H9 (cell line): ENCODE measurements around the gene EIF3K. TPM values are rescaled to one million over a fixed set of nuclear protein-coding genes. Genes with fewer than 3 reads are reported as not detected.

ENCODE experiments used
- DNase-seq: peaks from one replicate; pipeline ENCODE4 v3.0.0-alpha.2; 2017
- H2AFZ ChIP-seq: one replicate; pipeline ENCODE4 v1.6.1; 2013; ENCODE audit warnings: mild to moderate bottlenecking, low read length, control low read depth, moderate library complexity
- H2AK5ac ChIP-seq: 2 replicates; pipeline ENCODE4 v1.6.1; 2013; ENCODE audit warnings: low read length, control low read depth, mixed read lengths; ENCODE audit not compliant: insufficient read length
- H2BK120ac ChIP-seq: one replicate; pipeline ENCODE4 v1.6.1; 2013; ENCODE audit warnings: low read depth, mild to moderate bottlenecking, low read length, control low read depth, inconsistent platforms; ENCODE audit not compliant: poor library complexity, severe bottlenecking
- H2BK12ac ChIP-seq: 2 replicates; pipeline ENCODE4 v1.6.1; 2013; ENCODE audit warnings: low read length, control low read depth, mixed read lengths, low read depth; ENCODE audit not compliant: insufficient read length
- H2BK15ac ChIP-seq: 2 replicates; pipeline ENCODE4 v1.6.1; 2013; ENCODE audit warnings: low read depth, low read length, control low read depth
- H2BK20ac ChIP-seq: one replicate; pipeline ENCODE4 v1.6.1; 2013; ENCODE audit warnings: low read depth, mild to moderate bottlenecking, low read length, control low read depth, inconsistent platforms; ENCODE audit not compliant: poor library complexity, severe bottlenecking
- H2BK5ac ChIP-seq: 2 replicates; pipeline ENCODE4 v1.6.1; 2013; ENCODE audit warnings: low read length, control low read depth, mixed read lengths; ENCODE audit not compliant: insufficient read length
- H3K14ac ChIP-seq: 2 replicates; pipeline ENCODE4 v1.6.1; 2013; ENCODE audit warnings: low read length, control low read depth; ENCODE audit not compliant: insufficient read depth
- H3K18ac ChIP-seq: 2 replicates; pipeline ENCODE4 v1.6.1; 2013; ENCODE audit warnings: low read depth, mild to moderate bottlenecking, mixed read lengths, low read length, control low read depth; ENCODE audit not compliant: insufficient read length
- H3K23ac ChIP-seq: 2 replicates; pipeline ENCODE4 v1.6.1; 2013; ENCODE audit warnings: low read length, control low read depth, mixed read lengths, low read depth; ENCODE audit not compliant: insufficient read length
- H3K23me2 ChIP-seq: 2 replicates; pipeline ENCODE4 v1.6.1; 2013; ENCODE audit warnings: low read depth, mild to moderate bottlenecking, mixed read lengths, low read length, control low read depth; ENCODE audit not compliant: insufficient read length, poor library complexity, severe bottlenecking
- H3K27ac ChIP-seq: 2 replicates; pipeline ENCODE4 v1.5.1; 2013; ENCODE audit warnings: low read length, control low read depth, mixed read lengths, low read depth; ENCODE audit not compliant: insufficient read length
- H3K27me3 ChIP-seq: 2 replicates; pipeline ENCODE4 v1.6.1; 2013; ENCODE audit warnings: low read length, control low read depth, inconsistent platforms; ENCODE audit not compliant: insufficient read depth
- H3K4ac ChIP-seq: 2 replicates; pipeline ENCODE4 v1.6.1; 2013; ENCODE audit warnings: low read depth, mild to moderate bottlenecking, control low read depth, inconsistent platforms, low read length, moderate library complexity
- H3K4me1 ChIP-seq: 2 replicates; pipeline ENCODE4 v1.6.1; 2013; ENCODE audit warnings: low read length, control low read depth, inconsistent platforms; ENCODE audit not compliant: insufficient read depth
- H3K4me2 ChIP-seq: 2 replicates; pipeline ENCODE4 v1.6.1; 2013; ENCODE audit warnings: low read length, control low read depth, mixed read lengths; ENCODE audit not compliant: insufficient read length, insufficient read depth
- H3K56ac ChIP-seq: 2 replicates; pipeline ENCODE4 v1.6.1; 2013; ENCODE audit warnings: low read depth, mild to moderate bottlenecking, mixed read lengths, low read length, control low read depth; ENCODE audit not compliant: insufficient read length
- H3K79me1 ChIP-seq: 2 replicates; pipeline ENCODE4 v1.6.1; 2013; ENCODE audit warnings: low read depth, mild to moderate bottlenecking, moderate library complexity, low read length, control low read depth, inconsistent platforms; ENCODE audit not compliant: insufficient read depth, poor library complexity, severe bottlenecking
- H3K79me2 ChIP-seq: 2 replicates; pipeline ENCODE4 v1.6.1; 2013; ENCODE audit warnings: low read length, control low read depth, inconsistent platforms; ENCODE audit not compliant: insufficient read depth
- H3K9ac ChIP-seq: 2 replicates; pipeline ENCODE4 v1.6.1; 2013; ENCODE audit warnings: low read length, control low read depth, mixed read lengths; ENCODE audit not compliant: insufficient read length; ENCODE audit errors: extremely low read depth
- H3K9me3 ChIP-seq: one replicate; pipeline ENCODE4 v1.6.1; 2013; ENCODE audit warnings: low read depth, low read length, inconsistent platforms; ENCODE audit not compliant: control insufficient read depth
- H3T11ph ChIP-seq: one replicate; pipeline ENCODE4 v1.6.1; 2013; ENCODE audit warnings: mild to moderate bottlenecking, low read length, control low read depth, inconsistent platforms
- H4K20me1 ChIP-seq: one replicate; pipeline ENCODE4 v1.6.1; 2013; ENCODE audit not compliant: control insufficient read depth, insufficient read length, insufficient read depth
- H4K5ac ChIP-seq: 2 replicates; pipeline ENCODE4 v1.6.1; 2013; ENCODE audit warnings: low read depth, mild to moderate bottlenecking, mixed read lengths, low read length, control low read depth; ENCODE audit not compliant: insufficient read length
- H4K8ac ChIP-seq: replicated peaks from 2 replicates; pipeline ENCODE4 v1.6.1; 2013; ENCODE audit warnings: low read length, control low read depth, mixed read lengths, low read depth; ENCODE audit not compliant: insufficient read length
- H4K91ac ChIP-seq: 2 replicates; pipeline ENCODE4 v1.6.1; 2013; ENCODE audit warnings: low read depth, mild to moderate bottlenecking, moderate library complexity, mixed read lengths, low read length, control low read depth; ENCODE audit not compliant: insufficient read length
- H3K27ac Mint-ChIP-seq, 3 experiments: 2 replicates in 2 of 3; 3 replicates in 1 of 3; pipeline ENCODE4 v1.8.0; 2020 to 2021; ENCODE audit warnings: mixed read lengths in 3 of 3, mild to moderate bottlenecking in 1 of 3, moderate library complexity in 1 of 3
- H3K27me3 Mint-ChIP-seq: 2 replicates; pipeline ENCODE4 v1.8.0; 2021; ENCODE audit warnings: low read depth, mild to moderate bottlenecking, moderate library complexity, mixed read lengths
- H3K36me3 Mint-ChIP-seq, 3 experiments: 2 replicates in 2 of 3; 3 replicates in 1 of 3; pipeline ENCODE4 v1.8.0; 2020 to 2021; ENCODE audit warnings: low read depth in 3 of 3, mixed read lengths in 3 of 3; ENCODE audit not compliant: insufficient read depth in 1 of 3
- H3K4me1 Mint-ChIP-seq, 2 experiments: 2 replicates each; pipeline ENCODE4 v1.8.0; 2020; ENCODE audit warnings: mixed read lengths in 2 of 2
- H3K4me3 Mint-ChIP-seq, 2 experiments: 2 replicates in 1 of 2; 3 replicates in 1 of 2; pipeline ENCODE4 v1.8.0; 2020 to 2021; ENCODE audit warnings: mild to moderate bottlenecking in 2 of 2, mixed read lengths in 2 of 2, moderate library complexity in 1 of 2
- H3K9me3 Mint-ChIP-seq, 2 experiments: 2 replicates in 1 of 2; 3 replicates in 1 of 2; pipeline ENCODE4 v1.8.0; 2020; ENCODE audit warnings: mild to moderate bottlenecking in 2 of 2, mixed read lengths in 2 of 2, moderate library complexity in 1 of 2
- CTCF ChIP-seq: fragments of 200-600 bp; sonication (generic); conservative IDR thresholded peaks from 3 replicates; pipeline ENCODE4 v1.8.0; 2021; ENCODE audit warnings: antibody characterized with exemption, mild to moderate bottlenecking
- WGBS: extraction: QIAGEN DNeasy Blood & Tissue Kit; methylation state at CpG from one replicate; pipeline ENCODE4 v1.1.7; 2013; ENCODE audit warnings: missing lambda C conversion rate, low lambda C conversion rate, mixed read lengths; ENCODE audit not compliant: insufficient read length; ENCODE audit errors: extremely low coverage; 5-methylcytosine and 5-hydroxymethylcytosine counted together
- total RNA-seq: library from RNA; stranded (reverse); gene quantifications from 2 replicates; pipeline ENCODE4 v1.2.1, GENCODE V29; 2021

The EIF3K gene
- total RNA-seq, 1 experiment from 2014 or later: 345 TPM

GRCh38 chr19:38617764-38618589 lies 1.0 kb upstream of the EIF3K start, which contains the start of gene MAP4K1:
Gene MAP4K1, minus strand, starts transcription at chr19:38617953. Its CDS starts 58 bp downstream, at chr19:38617895.
- no peak within 1 kb of the TSS for H2AK5ac ChIP-seq
- H3K79me2 ChIP-seq: peaks cover 4% of the 10 kb centered on the region; the same call in 1 of the 2 replicates
- no peak within 1 kb of the TSS for H3K23ac ChIP-seq
- H3K27ac ChIP-seq: no peak within 1 kb of the TSS
- no peak within 1 kb of the TSS for H2BK5ac ChIP-seq
- H3K27me3 ChIP-seq: no peaks in the 10 kb centered on the region
- no peak within 1 kb of the TSS for H2BK20ac ChIP-seq
- peak within 1 kb of the TSS; percentile 61 for H3K4me2 ChIP-seq
- peak within 1 kb of the TSS; percentile 45 for H3K9ac ChIP-seq
- Mint-ChIP-seq H3K4me1 (peaks cover 18 to 32% of the 10 kb centered on the region in 2 experiments), H3K4me3 (peak within 1 kb of the TSS; percentile 100), H3K27me3 (no peaks in the 10 kb centered on the region), H3K9me3 (no peaks in the 10 kb centered on the region; a peak in 1 of 5 replicates), H3K36me3 (peaks cover 17 to 32% (median 25%) of the 10 kb centered on the region in 3 experiments), H3K27ac (peak within 1 kb of the TSS; percentile 72 to 95 (median 93); a peak in 6 of 7 replicates)
- no peak within 1 kb of the TSS for H3K4ac ChIP-seq
- H3K56ac ChIP-seq: no peak within 1 kb of the TSS
- no peaks in the 10 kb centered on the region for H3K9me3 ChIP-seq
- H4K5ac ChIP-seq: no peak within 1 kb of the TSS
- no peak within 1 kb of the TSS for H2BK15ac ChIP-seq
- peaks cover 3% of the 10 kb centered on the region for H3K79me1 ChIP-seq
- peak within 1 kb of the TSS; percentile 36; the same call in 1 of the 2 replicates for H3K14ac ChIP-seq
- no CpG with 5 or more reads among the region's 28 CpGs for WGBS
- H2BK120ac ChIP-seq: no peak within 1 kb of the TSS
- no peaks in the 10 kb centered on the region for H4K20me1 ChIP-seq
- DNase-seq: no peak
- no peak within 1 kb of the TSS for H4K8ac ChIP-seq
- no peak for TF ChIP-seq CTCF
- peaks cover 5% of the 10 kb centered on the region for H3K23me2 ChIP-seq
- H3T11ph ChIP-seq: no peak within 1 kb of the TSS
- H3K4me1 ChIP-seq: peaks cover 4% of the 10 kb centered on the region; the same call in 1 of the 2 replicates
- H4K91ac ChIP-seq: no peak within 1 kb of the TSS
- H3K18ac ChIP-seq: peak within 1 kb of the TSS; percentile 9
- H2AFZ ChIP-seq: no peak within 1 kb of the TSS
- H2BK12ac ChIP-seq: no peak within 1 kb of the TSS
